Inferior parietal cortex (tissue), 1 donor: Measurements from ENCODE around the gene PLAU.
"Not testable (repeated sequence)": the region's sequence is repeated elsewhere in the genome, so short reads cannot be mapped to it uniquely, and the experiment has no call there.

Experiments
- DNase-seq: peaks from one replicate; pipeline ENCODE4 v3.0.0-alpha.2; 2016; ENCODE audit errors: extremely low spot score

Gene PLAU

GRCh38 chr10:73876971-73877370 is 34.0 kb upstream of the PLAU start:
- DNase-seq: no peak

GRCh38 chr10:73877533-73878160 is 33.3 kb upstream of the PLAU start:
- no peak for DNase-seq

GRCh38 chr10:73878365-73878764 is 32.6 kb upstream of the PLAU start:
- no peak for DNase-seq

GRCh38 chr10:73879296-73880173 is 31.4 kb upstream of the PLAU start:
- DNase-seq: peak; percentile 79

DNA sequence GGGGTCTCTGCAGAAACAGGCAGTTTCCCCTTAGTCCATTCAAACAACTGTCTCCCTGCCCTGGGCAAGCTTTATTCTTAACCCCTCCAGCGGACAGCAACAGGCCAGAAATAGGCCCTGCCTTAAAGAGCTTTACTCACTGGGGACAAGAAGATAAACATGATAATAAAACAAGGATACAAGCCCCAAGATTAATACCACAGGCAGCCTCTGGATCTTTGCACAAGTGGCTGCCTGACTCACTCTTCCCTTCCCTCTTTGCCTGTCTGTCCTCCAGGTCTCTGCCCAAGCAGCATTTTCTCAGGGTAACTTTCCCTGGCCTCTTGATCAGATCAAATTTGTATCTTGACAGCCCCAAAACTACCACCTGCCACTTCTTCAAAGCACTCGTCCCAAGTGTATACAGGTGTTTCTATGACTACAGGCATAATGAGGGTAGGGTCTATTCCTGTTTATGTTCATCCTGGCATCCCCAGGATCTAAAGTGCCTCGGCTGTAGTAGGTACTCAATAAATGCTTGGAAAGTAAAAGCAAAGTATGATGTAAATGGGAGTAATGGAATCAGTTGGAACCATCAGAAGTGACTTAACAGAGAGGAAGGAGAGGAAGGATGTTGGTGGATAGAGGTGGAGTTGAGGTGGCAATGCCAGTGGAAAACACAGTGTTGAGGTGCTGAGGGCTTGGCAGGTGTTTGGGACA is 29.6 kb upstream of the PLAU start:
- DNase-seq: no peak

DNA sequence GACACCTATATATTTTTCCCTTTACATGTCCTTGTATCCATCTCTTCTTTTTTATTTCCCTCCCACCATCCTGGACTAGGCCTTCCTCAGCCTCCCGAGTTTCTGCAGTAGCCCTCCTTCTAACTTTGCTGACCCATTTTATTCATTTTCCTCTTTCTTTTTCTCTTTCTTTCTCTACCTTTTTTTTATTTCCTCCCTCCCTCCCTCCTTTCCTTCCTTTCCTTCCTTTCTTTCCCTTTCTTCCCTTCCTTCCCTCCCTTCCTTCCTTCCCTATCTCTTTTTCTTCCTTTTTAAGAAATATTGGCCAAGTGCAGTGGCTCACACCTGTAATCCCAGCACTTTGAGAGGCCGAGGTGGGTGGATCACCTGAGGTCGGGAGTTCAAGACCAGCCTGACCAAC is 26.9 kb upstream of the PLAU start:
- no peak for DNase-seq

DNA sequence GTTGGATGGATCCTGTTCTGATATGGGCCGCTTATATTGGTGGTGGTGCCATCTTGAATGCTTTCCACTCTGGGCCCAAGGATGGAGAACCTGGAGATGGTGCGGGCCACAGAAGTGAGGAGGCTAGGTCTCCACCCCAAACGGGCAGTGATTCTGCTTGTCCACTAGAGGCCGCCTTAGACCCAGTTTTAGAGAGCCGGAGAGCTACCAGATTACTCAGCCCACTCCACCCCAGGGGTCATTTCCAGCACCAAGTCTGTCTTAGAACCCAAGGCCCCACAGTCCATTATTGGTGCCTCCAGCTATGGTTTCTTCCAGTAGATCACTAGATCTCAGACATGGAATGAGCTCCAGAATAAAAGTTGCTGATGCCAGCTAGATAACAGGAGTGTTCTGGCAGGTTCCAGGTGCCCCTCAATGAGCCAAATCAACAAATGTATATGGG is 24.8 kb upstream of the PLAU start:
- DNase-seq: peak; percentile 82

- no peak for DNase-seq
These were observed 24.2 kb upstream of the PLAU start for GRCh38 chr10:73886661-73887293.

- DNase-seq: no peak
These were observed 23.5 kb upstream of the PLAU start for GRCh38 chr10:73887294-73888039.

- DNase-seq: no peak
These were observed 22.4 kb upstream of the PLAU start for GRCh38 chr10:73888514-73888913.

DNA sequence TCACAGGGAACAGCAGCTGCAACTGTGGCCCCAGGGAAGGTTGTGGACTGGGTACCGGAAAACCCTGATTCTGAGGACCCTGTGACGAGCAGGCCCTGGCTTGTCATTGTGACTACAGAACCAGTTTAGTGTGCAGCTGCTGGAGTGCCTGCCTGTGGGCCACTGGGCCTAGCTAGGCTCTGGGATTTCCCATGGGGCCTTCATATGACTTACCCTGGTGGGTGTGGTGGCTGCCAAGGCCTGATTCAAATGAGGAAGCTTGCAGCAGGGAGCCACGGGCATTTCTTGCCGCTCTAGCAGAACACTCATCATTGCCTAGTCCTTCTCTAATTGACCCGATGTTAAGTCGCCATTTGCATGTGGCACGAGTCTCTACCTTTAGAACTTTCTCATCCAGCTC is 21.9 kb upstream of the PLAU start:
- DNase-seq: no peak

- DNase-seq: not testable (repeated sequence)
These were observed 21.5 kb upstream of the PLAU start for GRCh38 chr10:73889416-73889815.

- DNase-seq: no peak
These were observed 20.7 kb upstream of the PLAU start for GRCh38 chr10:73890261-73890660.

DNA sequence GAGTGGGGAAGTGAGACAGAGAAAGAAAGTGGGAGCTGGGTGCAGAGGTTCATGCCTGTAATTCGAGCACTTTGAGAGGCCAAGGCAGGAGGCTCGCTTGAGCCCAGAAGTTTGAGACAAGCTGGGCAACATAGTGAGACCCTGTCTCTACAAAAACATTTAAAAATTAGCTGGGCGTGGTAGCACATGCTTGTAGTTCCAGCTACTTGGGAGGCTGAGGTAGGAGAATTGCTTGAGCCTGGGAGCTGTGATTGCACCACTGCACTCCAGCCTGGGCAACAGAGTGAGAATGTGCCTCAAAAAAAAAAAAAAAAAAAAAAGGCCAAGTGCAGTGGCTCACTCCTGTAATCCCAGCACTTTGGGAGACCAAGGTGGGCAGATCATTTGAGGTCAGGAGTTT is 20.1 kb upstream of the PLAU start:
- not testable (repeated sequence) for DNase-seq

- no peak for DNase-seq
These were observed 19.4 kb upstream of the PLAU start for GRCh38 chr10:73891540-73891939.

- no peak for DNase-seq
These were observed 18.5 kb upstream of the PLAU start for GRCh38 chr10:73892310-73893030.

DNA sequence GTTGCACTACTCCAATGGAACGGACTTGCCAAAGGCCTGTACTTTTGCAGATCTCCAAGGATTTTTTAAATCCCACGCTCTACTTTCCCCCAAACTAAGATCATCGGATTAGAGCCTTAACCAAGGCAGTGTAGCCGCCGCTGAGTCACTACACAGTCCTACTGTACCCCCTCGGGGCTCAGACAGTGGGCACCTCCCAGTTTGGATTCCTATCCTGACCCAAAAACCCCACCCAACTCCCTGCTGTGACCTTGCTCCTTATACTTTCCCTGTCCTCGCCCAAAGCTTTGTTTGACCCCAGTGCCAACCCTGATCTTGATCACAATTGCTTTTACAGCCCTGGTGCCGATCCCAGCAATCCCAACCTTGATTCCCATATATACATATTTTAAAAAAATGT is 17.5 kb upstream of the PLAU start:
- DNase-seq: no peak

DNA sequence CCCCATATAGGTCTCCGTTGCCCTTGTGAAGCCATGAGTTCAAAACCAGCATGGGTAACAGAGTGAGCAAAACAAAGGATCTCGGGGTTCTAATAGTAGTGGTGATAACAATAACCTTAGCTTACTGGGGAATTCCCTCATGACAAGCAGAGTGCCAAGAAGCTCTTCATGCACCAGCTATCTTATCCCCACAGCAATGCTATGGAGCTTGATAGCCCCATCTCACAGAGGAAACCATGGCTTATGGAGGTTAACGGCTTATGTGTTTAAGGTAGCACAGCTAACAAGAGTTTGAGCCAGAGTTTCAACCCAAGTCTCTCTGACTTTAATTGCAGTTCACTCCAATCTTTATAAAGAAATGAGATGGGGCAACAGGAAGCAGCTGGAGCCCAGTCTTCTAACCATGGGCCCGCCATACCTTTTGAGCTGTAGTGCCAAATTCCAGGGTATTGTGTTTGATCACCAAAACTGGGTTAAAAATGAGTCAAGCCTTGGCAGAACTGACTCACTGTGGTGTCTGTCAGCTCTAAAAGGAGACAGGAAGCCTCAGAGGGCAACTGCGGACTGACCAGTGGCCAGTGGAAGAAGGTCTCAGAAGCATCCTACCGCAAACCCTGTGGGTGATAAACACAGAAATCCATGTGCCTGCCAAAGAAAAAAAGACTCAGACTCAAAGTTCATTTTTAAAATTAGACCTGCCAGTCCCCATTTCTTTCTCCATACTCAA is 16.5 kb upstream of the PLAU start:
- no peak for DNase-seq

GRCh38 chr10:73895381-73895780 is 15.6 kb upstream of the PLAU start:
- not testable (repeated sequence) for DNase-seq

GRCh38 chr10:73897693-73898092 is 13.2 kb upstream of the PLAU start:
- DNase-seq: no peak
